GM19193 (cell line): ENCODE measurements around the gene SLAIN2.
A peak's percentile ranks its signal among the peaks of the same experiment; 100 is the strongest.

ENCODE experiments used
- POLR2A ChIP-seq: IDR thresholded peaks from 4 replicates; pipeline ENCODE4 v1.6.1; 2011; ENCODE audit not compliant: insufficient read depth, insufficient read length; ENCODE audit errors: extremely low read depth

The SLAIN2 gene

GRCh38 chr4:48340965-48341775 is at the start of gene SLAIN2:
TSS of gene SLAIN2 (plus strand) at chr4:48341529. CDS start at chr4:48341740, 211 bp downstream.
- peak; percentile 96 for TF ChIP-seq POLR2A

- no peak for TF ChIP-seq POLR2A
These were observed 46.2 kb upstream of the SLAIN2 start for GRCh38 chr4:48295116-48295515.

GRCh38 chr4:48296365-48296764 is 45.0 kb upstream of the SLAIN2 start:
- TF ChIP-seq POLR2A: no peak

GRCh38 chr4:48297256-48297846 is 44.0 kb upstream of the SLAIN2 start:
- TF ChIP-seq POLR2A: no peak

- TF ChIP-seq POLR2A: no peak
These were observed 41.8 kb upstream of the SLAIN2 start for GRCh38 chr4:48299560-48299959.

GRCh38 chr4:48300004-48300403 is 41.3 kb upstream of the SLAIN2 start:
- no peak for TF ChIP-seq POLR2A

GRCh38 chr4:48305508-48305907 is 35.8 kb upstream of the SLAIN2 start:
- no peak for TF ChIP-seq POLR2A

GRCh38 chr4:48307528-48307927 is 33.8 kb upstream of the SLAIN2 start:
- no peak for TF ChIP-seq POLR2A

- no peak for TF ChIP-seq POLR2A
These were observed 32.4 kb upstream of the SLAIN2 start for GRCh38 chr4:48308901-48309300.

- TF ChIP-seq POLR2A: no peak
These were observed 29.4 kb upstream of the SLAIN2 start for GRCh38 chr4:48311896-48312295.

- no peak for TF ChIP-seq POLR2A
These were observed 25.4 kb upstream of the SLAIN2 start for GRCh38 chr4:48315728-48316630.

- no peak for TF ChIP-seq POLR2A
These were observed 20.0 kb upstream of the SLAIN2 start for GRCh38 chr4:48321312-48321711.

GRCh38 chr4:48322063-48322462 is 19.3 kb upstream of the SLAIN2 start:
- no peak for TF ChIP-seq POLR2A

- TF ChIP-seq POLR2A: no peak
These were observed 17.0 kb upstream of the SLAIN2 start for GRCh38 chr4:48324281-48324680.

GRCh38 chr4:48329193-48329592 is 12.1 kb upstream of the SLAIN2 start:
- TF ChIP-seq POLR2A: no peak
